GM12892 (cell line): ENCODE measurements around the gene PPDPF.
"Not testable (repeated sequence)": the region's sequence is repeated elsewhere in the genome, so short reads cannot be mapped to it uniquely, and the experiment has no call there.

Source experiments
- DNase-seq: peaks from one replicate; pipeline ENCODE4 v3.0.0; 2011; ENCODE audit not compliant: insufficient read length
- FAIRE-seq: peaks from 2 replicates; lab custom pipeline; 2011; peaks lifted over from hg19 to GRCh38; lab: Jason Lieb, UNC
- POLR2A ChIP-seq: IDR thresholded peaks from 2 replicates; pipeline ENCODE4 v1.6.1; 2011; ENCODE audit warnings: low read depth, low read length, control low read depth
- POLR2AphosphoS5 ChIP-seq: IDR thresholded peaks from 2 replicates; pipeline ENCODE4 v1.6.1; 2011; ENCODE audit warnings: low read depth, low read length, control low read depth
- TAF1 ChIP-seq: IDR thresholded peaks from 2 replicates; pipeline ENCODE4 v1.6.1; 2011; ENCODE audit warnings: low read depth, mild to moderate bottlenecking, control low read depth, low read length, borderline replicate concordance

The PPDPF gene

DNA sequence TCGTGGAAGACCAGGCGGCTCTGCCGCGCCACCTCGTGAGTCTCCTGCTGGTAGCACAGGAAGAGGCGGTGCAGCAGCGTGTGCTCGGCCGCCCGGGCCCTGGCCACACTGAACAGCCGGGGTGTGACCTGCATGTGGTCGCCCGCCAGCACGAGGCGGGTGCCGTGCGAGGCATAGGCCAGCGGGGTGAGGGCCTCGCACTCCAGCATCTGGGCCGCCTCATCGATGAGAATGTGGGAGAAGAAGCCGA is 46.5 kb downstream of the PPDPF start:
- TF ChIP-seq TAF1: no peak
- no peak for TF ChIP-seq POLR2AphosphoS5
- TF ChIP-seq POLR2A: no peak
- no peak for FAIRE-seq
- DNase-seq: no peak

GRCh38 chr20:63567386-63568169 is 47.0 kb downstream of the PPDPF start:
- DNase-seq (peak; percentile 70), FAIRE-seq (peak; percentile 92)
- no peak; the same call in 1 of the 2 replicates for TF ChIP-seq POLR2AphosphoS5
- no peak for TF ChIP-seq TAF1
- TF ChIP-seq POLR2A: peak; percentile 49; the same call in 1 of the 2 replicates

DNA sequence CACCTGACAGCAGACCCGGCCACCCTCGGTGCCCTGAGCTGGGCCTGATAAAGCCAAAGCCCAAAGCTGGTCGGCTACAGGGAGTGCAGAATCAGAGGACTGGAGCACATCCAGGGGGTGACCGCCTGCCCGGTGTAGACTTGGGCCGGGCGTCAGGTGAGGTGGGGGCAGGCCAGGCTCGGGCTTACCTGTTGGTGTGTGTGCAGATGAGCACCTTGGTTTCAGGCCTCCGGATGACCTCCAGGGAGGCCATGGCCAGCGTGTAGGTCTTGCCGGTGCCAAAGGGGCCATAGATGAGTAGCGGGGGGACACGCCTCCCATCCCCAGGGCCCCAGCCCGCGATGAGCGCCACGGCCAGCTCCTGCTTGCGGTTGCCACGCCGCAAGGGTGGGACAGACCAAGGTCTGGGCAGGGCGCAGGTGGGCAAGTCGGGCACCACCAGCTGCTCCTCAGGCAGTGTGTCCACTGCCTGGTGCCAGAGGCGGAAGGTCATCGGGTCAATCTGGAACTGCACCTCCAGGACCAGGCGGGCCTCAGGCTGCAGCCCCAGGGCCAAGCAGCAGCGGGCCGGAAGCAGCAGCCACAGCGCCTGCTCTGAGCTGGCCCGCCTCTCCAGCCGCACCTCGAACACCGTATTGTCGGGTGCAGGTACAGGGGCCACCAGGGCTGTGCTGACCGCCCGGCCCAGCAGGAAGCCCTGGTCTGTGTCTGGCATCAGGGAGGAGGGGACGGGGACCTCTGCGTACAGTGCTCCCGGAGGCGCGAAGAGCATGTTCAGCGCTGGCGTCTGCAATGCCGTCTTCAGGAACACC is 47.8 kb downstream of the PPDPF start:
- FAIRE-seq (peak; percentile 36), DNase-seq (no peak)
- TF ChIP-seq POLR2A (peak; percentile 33; the same call in 1 of the 2 replicates), POLR2AphosphoS5 (no peak; the same call in 1 of the 2 replicates), TAF1 (no peak)

- FAIRE-seq (peak; percentile 9), DNase-seq (no peak)
- TF ChIP-seq TAF1 (no peak), POLR2A (no peak), POLR2AphosphoS5 (no peak)
Observed at GRCh38 chr20:63568986-63569949, 48.7 kb downstream of the PPDPF start.

DNA sequence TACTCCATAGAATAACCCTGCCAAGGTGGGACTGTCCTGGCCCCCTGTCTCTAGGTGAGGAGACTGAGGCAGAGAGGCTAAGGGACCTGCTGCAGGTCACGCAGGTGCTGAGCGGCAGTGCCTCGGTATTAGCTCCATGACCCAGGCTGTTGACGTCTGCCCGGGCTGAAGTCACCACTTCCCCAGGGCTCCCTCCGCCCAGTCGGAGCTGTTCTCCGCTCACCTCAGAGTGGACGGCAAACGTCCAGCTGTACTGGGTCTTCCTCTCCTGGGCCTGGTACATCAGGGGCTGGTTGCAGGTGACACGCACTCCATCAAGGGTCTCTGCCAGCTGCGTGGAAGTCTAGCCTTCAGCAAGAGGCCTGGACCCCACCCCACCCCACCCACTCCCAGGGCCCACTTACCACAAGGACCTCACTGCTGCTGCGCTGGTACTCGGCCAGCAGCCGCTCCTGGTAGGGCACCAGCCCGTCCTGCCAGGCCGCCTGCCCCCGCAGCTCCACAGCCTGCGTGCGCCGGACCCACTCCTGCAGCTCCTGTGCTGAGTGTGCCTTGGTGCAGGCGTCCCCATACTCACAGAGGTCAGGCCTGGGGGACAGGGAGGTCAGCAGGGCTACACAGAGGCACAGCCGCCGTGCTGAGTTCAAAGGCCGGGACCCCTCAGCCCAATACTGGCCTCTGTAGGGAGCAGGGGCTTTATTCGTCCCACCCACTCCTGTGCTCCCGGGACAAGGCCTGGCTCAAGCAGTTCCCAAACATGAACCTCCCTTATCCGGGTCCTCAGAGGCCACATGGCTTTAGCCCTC is 49.9 kb downstream of the PPDPF start:
- TF ChIP-seq TAF1 (no peak), POLR2AphosphoS5 (no peak), POLR2A (no peak)
- FAIRE-seq: no peak
- DNase-seq: no peak

GRCh38 chr20:63571087-63571478 is 50.5 kb downstream of the PPDPF start:
- FAIRE-seq, DNase-seq: not testable (repeated sequence)
